Measurements from ENCODE around the gene TMIE.

GRCh38 chr3:46682974-46683373 lies 18.2 kb upstream of the TMIE start:
- TF ChIP-seq, protein P1, sequence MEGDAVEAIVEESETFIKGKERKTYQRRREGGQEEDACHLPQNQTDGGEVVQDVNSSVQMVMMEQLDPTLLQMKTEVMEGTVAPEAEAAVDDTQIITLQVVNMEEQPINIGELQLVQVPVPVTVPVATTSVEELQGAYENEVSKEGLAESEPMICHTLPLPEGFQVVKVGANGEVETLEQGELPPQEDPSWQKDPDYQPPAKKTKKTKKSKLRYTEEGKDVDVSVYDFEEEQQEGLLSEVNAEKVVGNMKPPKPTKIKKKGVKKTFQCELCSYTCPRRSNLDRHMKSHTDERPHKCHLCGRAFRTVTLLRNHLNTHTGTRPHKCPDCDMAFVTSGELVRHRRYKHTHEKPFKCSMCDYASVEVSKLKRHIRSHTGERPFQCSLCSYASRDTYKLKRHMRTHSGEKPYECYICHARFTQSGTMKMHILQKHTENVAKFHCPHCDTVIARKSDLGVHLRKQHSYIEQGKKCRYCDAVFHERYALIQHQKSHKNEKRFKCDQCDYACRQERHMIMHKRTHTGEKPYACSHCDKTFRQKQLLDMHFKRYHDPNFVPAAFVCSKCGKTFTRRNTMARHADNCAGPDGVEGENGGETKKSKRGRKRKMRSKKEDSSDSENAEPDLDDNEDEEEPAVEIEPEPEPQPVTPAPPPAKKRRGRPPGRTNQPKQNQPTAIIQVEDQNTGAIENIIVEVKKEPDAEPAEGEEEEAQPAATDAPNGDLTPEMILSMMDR (conservative IDR thresholded peaks at IDR 0.05) = no peak
- no peak for TF ChIP-seq EZH2 (IDR thresholded peaks at IDR 0.05; ENCODE audit: low read depth)

Measured in PC-9 (cell line).